ENCODE measurements around the gene YY1AP1.
A peak's percentile ranks its signal among the peaks of the same experiment; 100 is the strongest.
"Not testable (repeated sequence)": the region's sequence is repeated elsewhere in the genome, so short reads cannot be mapped to it uniquely, and the experiment has no call there.

Gene YY1AP1

DNA sequence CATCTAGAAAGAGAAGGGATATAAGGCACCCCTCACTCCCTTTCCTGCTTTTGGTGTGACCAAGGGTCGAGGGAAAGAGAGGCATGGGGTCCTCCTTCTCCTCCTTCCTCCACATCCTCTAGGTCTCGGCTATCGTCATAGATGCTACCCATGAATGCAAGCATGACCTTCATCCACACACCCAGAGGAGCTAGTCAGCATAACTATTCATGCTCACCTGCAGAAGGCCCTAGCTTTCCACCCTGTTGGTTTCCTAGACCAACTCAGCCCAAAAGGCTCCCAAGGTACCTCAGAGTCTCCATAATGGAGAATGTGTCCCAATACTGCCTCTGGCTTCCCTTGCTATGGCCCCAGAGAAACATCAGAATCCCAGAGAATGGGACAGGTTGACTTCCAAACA lies 45.3 kb downstream of the YY1AP1 start:
- no peak for DNase-seq

DNA sequence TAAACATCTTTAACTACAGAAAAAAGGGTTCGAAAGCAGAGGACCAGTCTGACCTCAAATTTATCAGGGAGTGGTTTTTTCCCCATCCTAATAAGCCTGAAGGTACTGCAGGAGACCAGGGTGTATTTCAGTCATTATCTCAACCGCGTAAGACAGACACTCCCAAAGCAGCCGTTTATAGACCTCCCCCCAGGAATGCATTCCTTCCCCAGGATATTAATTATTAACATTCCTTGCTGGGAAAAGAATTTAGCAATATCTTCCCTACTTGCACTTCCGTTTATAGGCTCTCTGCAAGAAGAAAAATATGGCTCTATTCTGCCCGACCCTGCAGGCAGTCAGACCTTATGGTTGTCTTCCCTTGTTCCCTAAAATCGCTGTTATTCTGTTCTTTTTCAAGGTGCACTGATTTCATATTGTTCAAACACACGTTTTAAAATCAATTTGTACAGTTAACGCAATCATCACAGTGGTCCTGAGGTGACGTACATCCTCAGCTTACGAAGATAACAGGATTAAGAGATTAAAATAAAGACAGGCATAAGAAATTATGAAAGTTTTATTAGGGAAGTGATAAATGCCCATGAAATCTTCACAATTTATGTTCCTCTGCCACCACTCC lies 45.9 kb downstream of the YY1AP1 start:
- not testable (repeated sequence) for DNase-seq

DNA sequence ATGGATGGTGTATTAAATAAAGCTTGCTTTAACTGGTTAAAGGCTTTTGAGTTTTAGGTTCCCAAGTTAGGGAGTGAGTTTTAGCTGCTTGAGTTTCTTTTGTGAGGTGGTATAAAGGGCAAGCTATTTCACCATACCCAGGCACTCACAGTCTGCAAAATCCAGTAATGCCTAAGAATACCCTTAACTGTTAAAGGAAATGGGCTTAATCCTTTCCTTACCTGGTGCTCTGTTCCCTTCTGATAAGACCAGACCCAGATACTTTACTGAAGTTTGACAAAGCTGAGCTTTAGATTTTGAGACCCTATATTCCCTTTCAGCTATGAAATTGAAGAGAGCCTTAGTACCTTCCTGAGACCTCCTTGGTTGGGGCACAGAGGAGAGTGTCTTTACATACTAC lies 48.2 kb downstream of the YY1AP1 start:
- no peak for DNase-seq

DNA sequence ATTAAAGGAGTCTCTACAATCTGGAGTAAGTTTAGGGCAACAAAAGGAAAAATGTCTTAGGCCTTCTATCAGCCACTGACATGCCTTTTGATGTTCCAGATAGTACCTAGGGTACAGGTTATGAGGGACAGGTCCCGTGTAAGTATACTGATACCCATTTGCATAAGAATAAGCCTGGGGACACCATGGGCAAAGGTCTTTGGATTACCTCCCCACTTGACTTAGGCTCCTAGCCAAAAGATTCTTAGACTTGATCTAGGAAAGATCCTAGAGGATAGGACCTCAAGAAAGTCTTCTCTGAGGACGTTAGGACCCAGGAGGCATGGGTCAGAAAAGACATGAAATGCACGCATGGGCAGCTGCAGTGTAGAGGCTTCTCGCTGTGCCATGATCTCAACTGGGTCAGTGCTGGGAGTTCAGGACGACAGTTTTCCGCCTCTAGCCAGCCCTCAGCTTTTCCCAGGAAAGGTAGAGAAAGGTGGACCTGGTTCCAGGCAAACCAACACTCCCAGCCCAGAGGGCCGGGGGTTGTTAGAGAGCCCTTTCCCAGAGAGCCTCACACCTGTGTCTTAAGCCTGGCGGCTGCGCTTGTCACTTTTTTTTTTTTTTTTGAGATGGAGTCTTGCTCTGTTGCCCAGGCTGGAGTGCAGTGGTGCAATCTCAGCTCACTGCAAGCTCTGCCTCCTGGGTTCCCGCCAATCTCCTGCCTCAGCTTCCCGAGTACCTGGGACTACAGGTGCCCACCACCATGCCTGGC lies 52.0 kb downstream of the YY1AP1 start:
- no peak for DNase-seq

DNA sequence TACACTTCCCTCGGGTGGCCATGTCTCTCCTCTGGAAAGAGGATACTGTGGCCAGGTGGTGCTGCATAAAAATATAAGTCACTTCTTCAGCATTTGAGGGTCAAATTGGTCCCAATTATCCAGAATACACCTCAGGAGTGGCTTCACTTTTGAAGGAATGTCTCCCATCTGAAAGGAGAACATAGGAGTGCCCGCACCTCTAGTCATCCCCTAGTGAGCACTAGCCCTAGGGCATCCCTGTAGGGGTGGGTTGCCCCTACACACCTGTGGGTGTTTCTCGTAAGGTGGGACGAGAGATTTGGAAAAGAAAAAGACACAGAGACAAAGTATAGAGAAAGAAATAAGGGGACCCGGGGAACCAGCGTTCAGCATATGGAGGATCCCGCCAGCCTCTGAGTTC lies 62.1 kb downstream of the YY1AP1 start:
- DNase-seq: not testable (repeated sequence)

DNA sequence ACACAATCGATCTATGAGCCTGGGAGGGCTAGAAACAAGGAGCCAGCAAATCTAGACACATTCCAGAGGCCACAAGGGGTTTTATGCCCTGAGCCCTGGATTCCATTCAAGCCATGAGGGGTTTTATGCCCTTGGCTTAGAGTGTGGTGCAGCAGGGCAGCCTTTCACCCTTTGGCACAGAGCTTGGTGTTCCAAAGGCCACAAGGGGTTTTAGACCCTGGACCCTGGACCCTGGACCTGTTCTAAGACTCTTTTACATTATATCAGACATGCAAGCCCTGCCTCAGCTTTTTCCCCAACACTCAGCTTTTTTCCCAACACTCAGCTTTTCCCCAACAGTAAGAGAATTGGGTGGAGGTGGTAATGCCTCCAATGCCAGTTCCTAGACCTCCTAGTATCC lies 65.2 kb downstream of the YY1AP1 start:
- no peak for DNase-seq

DNA sequence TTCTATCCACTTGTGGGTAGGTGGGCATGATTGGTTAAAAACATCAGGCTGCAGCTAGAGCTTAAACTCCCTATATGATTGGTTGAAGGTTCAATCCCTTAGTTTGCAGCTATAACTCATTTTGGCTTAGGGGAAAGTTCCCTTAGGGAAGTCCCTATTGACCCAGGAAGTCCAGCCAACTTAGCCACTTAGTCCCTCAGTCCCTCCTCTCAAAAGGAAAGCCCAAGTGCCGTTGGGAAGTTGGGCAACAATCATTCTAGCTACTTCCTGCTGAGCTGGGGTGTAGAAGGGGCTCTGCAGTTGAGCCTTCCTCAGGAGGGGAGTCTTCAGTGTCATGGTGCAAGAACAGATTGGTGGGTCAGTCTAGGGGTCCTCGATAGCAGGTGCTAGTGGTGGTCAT lies 66.4 kb downstream of the YY1AP1 start:
- no peak for DNase-seq

DNA sequence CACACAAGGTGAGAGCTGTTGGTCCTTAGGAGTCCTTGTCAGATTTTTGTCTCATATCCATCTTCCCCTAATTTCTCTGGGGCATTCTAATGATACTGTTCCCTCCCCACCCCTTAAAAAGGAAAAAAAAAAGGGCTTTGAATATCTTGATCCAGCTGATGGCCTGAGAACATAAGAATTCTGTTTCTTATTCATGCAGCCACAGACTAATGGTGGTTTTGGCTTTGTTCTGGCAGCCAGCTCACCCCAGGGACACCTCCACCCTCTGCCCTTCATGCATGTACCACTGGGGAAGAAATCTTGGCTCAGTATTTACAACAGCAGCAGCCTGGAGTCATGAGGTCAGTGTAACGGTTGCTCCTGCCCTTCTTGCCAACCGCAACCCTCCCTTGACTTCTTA lies 75.3 kb downstream of the YY1AP1 start:
- DNase-seq: not testable (repeated sequence)

DNA sequence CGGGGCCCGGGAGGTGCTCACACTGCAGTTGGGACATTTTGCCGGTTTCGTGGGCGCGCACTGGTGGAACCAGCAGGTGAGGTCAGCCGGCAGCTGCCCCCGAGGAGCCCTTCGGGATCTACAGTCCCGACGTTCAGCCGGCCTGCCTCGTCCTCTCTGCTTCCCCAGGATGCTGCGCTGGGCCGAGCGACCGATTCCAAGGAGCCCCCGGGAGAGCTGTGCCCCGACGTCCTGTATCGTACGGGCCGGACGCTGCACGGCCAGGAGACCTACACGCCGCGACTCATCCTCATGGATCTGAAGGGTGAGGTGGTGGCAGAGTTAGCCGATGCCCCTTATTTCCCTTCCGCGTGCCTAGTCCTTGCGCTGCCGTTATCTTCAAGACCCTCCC lies 78.3 kb downstream of the YY1AP1 start:
- DNase-seq: not testable (repeated sequence)

DNA sequence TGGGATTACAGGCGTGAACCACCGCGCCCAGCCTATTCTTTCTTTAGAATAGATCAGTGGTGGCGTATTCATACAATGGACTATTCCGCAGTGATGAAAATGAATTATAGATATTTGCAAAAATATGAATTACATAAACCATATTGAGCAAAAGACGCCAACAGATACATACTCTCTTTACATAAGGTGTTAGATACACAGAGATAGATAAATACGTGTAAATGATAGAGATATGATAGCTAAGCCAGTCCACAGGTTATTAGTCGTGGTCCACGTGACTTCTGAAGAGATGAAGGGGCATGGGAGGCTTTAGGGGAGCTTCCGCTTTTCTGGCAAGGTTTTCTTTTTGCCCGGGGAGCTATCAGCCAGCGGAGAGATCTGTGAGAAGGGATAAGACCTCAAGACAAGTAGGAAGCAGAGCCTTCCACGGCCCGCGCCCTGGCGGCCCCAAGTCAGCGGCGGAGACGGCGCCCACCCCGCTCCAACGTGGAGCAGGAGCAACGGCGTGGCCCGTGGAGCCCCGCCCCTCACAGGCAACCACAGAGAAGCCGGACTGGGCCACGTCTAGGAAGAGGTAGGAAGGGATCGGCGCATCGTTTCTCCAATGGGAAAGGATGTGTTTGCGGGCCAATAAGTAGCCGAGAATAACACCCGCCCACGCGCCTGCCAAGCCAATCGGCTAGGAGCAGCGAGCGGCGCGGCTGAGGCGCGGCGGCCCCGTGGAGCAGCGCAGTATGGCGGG lies 78.9 kb downstream of the YY1AP1 start, which contains the start of gene MSTO1:
TSS of gene MSTO1 (plus strand) at position 704 of the 742 bp plus-strand sequence. CDS start at position 735, 31 bp downstream.
- peak; percentile 99 for DNase-seq

All from stimulated activated CD4-positive, alpha-beta T cell treated with anti-CD3 and anti-CD28 coated beads, Interleukin-1b, Interleukin-23, amount 100 ng/mL, for 48 hours (primary cell).